NCI-H345 treated with DMSO at 0.1 percent for 48 hours (cell line): ENCODE measurements around the gene THEMIS.
"Not testable (repeated sequence)": the region's sequence is repeated elsewhere in the genome, so short reads cannot be mapped to it uniquely, and the experiment has no call there.

Experiments
- DNase-seq: peaks from one replicate; lab custom pipeline; 2025; ENCODE audit not compliant: unreplicated experiment; lab: John Stamatoyannopoulos, UW

Gene THEMIS, protein sequence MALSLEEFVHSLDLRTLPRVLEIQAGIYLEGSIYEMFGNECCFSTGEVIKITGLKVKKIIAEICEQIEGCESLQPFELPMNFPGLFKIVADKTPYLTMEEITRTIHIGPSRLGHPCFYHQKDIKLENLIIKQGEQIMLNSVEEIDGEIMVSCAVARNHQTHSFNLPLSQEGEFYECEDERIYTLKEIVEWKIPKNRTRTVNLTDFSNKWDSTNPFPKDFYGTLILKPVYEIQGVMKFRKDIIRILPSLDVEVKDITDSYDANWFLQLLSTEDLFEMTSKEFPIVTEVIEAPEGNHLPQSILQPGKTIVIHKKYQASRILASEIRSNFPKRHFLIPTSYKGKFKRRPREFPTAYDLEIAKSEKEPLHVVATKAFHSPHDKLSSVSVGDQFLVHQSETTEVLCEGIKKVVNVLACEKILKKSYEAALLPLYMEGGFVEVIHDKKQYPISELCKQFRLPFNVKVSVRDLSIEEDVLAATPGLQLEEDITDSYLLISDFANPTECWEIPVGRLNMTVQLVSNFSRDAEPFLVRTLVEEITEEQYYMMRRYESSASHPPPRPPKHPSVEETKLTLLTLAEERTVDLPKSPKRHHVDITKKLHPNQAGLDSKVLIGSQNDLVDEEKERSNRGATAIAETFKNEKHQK

DNA sequence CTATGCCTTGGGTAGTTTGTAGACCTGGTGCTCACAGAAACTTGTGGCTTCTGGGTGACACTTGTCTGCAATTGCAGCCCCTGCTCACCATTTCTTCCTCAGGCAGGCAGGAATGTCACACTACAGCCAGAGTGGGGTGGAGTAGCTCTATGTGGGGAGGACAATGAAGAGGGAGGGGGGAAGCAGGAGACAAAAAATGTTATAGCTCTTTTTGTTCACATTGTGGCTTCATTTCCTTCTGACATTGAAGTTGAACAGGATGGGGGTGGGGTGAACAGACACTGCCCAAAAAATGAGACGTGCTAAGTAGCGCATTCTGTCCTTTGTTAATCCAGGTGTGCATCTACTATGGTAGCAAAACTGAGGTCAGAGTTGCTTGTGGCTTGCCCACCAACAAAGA is at the start of gene THEMIS:
THEMIS (minus strand) TSS at position 124 of the 400 bp plus-strand sequence. CDS start 126 bp downstream, outside the sequence.
- DNase-seq, result no peak

DNA sequence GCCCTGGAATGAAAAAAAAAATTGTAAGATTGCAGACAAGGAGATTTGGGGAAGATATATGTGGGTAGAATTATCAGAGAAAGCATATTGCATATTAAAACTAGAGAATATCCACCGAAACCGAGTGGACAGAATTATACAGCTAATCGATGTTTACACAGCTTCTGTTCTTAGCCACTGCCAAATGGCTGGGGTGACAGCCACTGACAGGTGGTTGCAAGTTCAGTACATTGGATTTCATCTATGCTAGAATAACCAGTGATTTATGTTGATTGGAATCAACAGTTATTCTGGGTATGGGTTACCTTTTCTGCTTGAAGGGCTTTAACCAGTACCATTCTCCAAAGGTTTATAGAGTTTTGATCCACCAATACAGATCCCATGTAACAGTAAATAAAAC is 48.4 kb upstream of the THEMIS start:
- no peak for DNase-seq

DNA sequence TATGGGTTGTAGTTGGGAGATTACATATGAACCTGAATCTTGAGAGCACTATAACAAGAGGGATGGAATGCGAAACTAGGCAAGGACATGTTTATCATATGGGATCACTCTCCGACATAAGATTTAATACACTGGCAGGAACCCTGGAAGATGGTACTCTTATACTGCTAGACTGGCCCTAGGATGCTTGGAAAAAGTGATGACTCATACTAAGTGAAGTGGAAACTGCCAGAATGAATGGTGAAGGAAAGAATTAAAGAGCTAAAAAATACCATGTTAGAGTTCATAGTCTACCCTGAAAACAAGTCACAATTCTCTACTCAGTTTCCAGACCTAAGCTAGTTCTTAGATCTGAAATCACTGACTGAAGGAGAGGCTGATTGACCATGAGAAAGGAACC is 45.5 kb upstream of the THEMIS start:
- DNase-seq, result no peak

DNA sequence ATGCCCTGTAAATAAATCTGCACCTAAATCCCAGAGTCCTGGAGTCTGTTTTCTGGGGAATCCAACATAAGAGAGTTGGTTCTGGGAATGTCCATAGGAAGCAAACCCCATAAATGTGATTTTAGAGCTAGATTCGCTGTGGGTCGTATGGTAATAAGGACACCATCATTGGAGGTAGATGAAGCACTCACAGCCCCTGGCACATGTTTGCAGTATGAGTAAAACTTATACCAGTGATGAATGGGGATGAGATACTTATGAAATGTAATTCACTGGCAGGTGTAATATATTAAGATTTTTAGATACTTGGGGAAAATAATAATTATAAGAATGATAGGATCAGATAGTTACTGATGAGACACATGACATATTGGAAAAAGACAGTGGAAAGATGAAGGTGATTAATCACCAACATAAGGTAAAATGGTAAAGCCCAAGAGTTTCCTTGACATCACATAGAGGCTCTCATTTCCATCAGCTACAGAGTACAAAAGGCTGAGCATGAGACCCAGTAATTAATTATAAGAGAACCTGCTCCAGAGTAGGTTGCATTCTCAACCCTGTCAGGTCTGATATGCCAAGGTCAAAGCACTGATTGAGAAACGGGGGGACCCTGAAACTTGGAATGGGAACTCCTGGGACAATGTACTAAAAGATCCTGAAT is 44.7 kb upstream of the THEMIS start:
- no peak for DNase-seq

DNA sequence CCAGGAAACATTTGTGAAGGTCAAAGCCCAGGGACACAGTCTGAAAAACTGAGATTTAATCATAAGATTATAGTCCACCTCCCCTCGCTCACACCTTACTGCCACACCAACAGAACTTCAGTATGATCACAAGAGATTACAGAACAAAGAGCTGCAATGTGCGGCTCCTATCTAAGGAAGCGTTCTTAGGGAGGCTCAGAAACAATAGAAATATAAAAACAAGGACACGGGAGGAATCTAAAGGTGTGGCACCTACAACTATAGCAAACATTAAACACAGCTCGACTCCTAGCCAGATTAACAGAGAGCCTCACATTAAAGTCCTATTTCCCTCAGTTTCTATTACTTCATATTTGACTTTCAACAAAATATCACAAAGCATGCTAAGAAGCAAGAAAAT is 40.4 kb upstream of the THEMIS start:
- DNase-seq, result no peak

DNA sequence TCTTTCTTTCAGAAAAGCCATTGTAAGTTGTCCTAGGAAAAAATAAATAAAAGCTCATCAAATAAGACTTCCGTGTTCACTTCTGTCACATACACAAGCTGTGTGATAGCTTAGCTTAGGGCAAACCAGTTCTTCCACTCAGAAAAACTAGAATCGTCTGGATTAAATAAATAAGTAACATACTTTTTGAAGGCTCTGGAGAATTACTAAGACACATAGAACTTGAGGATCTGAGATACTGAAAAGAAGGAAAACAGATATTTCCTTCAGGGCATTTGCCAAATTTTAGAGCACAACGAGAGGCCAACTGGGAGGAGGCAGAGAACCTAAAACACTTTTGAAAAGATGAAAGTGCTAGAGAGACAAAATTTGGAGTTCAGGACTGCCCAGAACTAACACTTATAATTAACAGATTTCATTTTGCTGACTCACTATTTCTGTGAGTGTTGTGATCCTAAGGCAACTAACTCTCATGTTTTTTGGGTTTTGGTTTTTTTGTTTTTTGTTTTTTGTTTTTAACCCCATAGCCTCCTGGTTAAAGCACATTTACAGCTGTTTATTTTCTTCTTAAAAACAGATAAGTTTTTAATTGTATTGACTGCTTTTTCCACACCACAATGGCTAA is 38.7 kb upstream of the THEMIS start:
- DNase-seq, result no peak

DNA sequence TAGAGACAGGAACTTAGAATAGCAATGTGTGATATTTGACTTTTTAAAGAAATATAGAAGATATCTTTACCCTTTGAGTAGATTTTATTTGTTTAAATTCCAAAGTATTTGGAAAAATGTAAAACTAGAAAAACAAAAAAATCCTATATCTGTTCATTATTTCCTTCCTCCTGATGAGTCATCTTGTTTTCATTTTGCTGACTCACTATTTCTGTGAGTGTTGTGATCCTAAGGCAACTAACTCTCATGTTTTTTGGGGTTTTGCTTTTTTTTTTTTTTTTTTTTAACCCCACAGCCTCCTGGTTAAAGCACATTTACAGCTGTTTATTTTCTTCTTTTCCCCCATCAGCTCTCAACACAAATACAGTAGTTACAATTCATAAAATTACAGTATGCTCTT is 37.8 kb upstream of the THEMIS start:
- DNase-seq, result no peak

DNA sequence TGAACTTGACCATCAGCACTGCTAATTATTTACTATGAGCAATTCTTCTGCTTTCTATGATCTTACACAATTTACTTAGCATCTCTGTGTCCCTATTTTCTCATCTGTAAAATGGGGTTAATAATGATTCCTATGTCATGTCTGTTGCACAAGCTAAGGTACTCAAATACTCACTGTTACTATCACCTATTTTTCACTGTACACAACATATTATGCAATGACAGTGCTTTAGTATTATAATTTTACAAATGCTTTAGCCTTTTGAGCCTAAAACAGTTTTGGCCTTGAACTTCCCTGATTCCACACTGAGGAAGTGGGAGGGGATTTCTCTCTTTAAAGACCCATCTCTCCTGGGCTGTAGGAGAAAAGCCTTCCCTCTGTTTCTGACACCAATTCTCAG is 36.9 kb upstream of the THEMIS start:
- no peak for DNase-seq

DNA sequence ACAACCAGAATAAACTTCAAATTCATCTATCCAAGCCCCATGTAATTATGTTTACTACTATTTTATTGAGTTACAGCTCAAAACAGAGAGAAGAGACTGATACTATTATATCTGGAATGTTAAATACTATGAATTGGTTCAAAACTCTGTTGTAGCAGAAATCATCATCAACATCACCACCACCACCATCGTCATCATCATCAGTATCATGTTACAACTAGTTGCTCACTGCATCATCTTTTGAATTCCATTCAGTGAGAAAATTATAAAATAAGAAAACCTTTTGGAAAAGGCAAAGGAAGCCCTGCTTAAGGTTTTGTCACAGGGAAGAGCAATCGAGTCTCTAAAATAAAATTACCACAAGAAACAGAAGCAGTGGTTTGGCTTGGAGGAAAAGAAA is 36.2 kb upstream of the THEMIS start:
- no peak for DNase-seq

DNA sequence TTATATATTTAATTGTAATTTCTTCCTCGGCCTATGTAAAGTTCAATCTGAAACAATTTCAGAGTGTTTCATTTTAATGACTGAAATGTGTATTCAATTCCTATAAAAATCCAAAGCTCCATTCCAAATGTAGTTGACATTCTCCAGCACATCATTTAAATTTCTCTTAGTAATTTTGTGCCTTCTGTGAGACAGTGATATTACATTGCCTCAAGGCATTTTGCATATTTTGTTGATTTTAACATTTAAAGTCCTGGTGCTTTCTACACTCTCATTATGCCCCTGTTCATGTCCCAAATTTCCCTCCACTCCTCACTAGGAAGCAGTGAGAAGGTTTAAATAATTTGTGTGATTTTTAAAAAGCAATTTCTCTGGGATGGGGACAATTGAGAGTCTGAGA is 34.1 kb upstream of the THEMIS start:
- DNase-seq, result no peak

DNA sequence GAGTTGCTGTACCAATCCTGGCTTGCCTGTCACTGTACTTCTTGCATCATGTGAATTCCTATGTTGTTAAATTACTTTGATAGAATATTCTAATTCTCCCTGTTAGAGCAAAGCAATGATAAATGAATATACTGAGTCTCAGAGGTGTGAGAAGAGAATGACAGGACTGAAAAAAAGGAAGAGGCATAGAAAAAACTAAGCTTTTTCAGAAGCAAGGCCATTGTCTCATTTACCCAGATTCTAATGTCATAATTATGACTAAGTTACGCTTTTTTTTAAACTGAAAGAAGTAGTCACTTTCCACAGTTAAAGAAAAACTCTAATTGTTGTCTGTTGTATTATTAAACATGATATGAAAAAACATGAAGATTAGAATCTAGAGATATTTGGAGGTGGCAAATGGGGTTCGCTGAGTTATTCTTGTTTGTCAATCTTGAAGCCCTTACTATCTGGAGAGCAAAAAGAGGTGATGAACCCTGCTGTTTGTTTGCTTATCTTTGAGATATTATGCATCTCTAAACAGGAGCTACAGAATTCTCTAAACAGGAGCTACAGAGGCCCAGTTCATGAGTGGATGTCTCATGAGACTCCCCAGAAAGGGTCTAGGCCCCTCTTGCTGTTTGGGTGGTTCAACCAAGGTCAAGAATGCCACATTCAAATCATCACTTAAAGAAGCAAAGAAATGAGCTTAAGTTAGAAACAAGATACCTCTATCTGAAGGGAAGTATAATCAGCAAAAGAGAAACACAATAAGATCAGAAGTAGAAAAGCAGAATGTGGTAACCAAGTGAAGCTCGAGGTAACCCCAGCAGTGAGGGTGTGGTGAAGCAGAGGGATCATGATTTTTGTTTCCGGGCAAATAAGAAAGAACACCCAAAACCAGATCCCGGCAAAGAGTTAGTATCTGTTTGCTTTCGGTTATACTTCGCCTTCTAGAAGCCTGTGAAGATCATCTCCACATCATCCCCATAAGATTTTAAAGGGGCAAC is 33.3 kb upstream of the THEMIS start:
- DNase-seq, result no peak

DNA sequence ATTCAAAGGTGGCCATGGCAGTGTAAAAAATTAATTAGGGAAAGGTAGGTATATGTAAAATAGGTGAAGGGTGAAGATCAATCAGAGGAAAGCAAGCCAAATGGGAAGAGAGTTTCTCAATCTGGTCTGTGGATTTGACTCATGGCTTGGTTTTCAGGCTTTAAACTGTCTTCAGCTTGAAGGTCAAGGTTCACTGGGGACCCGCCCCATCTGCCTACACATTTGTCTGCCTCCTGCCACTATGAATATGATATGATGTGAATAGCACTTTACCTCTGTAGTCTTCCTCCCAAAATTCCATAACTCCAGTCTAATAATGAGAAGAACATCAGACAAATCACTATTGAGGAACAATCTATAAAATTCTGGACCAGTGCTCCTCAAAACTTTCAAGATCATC is 32.3 kb upstream of the THEMIS start:
- no peak for DNase-seq

DNA sequence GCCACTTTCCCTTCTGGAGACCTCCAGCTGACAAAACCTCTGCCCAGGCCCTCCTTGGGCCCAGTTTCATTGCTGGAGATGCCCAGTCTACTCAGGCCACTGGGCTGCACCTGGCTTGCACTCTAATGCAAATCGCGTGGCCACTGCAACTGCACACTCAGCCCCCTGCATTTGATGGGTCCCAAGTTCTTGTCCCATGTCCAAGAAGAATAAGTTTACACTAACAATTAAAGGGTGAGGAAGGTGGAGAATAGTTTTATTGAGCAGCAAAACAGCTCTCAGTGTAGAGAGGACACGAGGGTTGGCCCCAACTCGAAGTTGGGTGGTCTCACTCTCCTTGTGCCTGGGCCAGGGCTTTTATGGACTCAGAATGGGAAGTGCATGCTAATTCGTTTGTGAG is 31.9 kb upstream of the THEMIS start:
- no peak for DNase-seq

DNA sequence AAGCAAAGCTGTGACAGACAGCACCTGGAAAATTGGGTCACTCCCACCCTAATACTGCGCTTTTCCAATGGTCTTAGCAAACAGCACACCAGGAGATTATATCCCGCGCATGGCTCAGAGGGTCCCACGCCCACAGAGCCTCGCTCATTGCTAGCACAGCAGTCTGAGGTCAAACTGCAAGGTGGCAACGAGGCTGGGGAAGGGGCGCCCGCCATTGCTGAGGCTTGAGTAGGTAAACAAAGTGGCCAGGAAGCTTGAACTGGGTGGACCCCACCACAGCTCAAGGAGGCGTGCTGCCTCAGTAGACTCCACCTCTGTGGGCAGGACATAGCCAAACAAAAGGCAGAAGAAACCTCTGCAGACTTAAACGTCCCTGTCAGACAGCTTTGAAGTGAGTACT is 25.6 kb upstream of the THEMIS start:
- not testable (repeated sequence) for DNase-seq

DNA sequence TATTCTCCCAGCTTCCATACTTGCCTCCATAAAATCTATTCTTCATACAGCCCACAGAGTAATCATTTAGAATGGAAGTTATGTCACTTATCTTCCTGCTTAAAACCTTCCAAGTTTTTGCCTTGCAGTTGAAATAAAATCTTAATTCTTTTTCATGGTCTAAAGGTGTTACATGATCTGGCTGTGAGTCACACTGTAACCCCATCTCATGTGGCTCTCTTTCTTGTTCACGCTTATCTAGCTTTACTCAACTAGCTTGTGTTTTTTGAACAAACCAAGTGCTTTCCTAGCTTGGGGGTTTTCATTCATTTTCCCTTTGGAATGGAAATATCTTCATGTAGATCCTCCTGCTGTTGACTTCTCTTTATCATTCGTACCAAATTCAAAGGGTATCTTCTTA is 23.6 kb upstream of the THEMIS start:
- no peak for DNase-seq

DNA sequence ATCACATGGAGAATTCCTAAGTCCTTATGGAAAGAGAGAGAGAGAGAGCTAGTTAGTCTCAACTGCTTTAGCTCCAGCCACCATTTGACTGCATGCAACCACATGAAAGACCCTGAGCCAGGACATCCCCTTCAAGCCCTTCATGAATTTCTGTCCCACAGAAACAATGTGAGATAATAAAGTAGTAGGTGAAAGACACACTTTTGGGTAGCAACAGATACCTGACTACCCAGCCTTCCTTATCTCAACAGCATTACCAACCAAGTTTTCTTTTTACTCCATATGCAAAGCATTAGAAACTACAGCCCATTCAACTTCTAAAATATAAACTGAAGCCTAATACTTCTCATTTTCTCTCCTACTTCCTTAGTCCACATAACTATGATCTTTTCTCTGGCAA is 23.2 kb upstream of the THEMIS start:
- DNase-seq, result no peak

DNA sequence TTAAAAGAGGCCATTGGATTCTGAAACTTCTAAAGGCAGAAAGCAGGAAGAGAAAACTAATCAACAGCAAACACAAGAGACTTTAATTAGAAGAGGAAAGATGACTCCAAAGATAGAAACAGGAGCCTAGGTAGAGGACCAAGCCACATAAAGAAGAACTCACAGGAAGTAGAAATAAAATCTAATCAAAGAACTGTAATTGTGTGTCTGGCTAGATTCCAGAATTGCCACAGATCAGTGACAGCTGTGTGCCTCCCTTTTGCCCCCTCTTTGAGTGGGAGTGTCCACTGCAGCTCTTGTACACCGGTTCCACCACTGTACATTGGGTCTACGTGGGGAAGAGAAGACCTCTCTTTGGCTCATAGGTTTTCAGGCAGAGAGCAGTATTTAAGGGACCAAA is 22.3 kb upstream of the THEMIS start:
- no peak for DNase-seq

DNA sequence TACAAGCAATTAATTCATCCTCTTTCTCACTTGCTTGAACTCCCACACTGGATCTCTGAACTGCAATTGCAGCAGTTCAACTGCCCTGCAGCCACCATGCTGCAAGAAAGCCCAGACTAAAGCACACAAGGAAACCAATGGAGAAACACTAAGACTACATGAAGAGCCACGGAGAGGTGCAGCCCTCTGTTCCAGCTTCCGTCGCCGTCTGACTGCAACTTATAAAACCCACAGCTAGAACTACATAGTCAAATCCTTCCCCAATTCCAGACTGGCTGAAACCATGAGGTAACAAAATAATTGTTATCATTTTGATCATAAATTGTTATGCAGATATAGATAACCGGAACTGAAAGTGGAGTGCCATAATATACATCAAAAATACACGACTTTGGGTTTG is 21.1 kb upstream of the THEMIS start:
- no peak for DNase-seq

DNA sequence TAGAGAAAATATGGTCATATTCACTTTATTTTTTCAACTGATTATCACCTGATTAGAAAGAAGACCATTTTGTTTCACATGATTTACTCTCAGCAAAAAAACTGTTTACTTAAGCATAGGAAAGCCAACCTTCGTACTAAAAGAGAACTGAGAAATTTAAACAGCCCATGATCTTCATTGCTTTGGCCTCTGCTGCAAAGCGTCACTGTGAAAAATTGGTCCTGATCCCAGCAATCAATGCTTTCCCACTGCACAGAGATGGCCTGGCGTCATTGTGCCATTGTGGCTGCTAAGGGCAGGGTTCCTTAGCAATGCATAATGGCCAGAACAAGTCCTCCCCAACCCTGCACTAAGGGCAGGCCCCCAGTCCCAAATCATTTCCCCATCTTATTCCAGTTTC is 19.9 kb upstream of the THEMIS start:
- no peak for DNase-seq
